Fibroblast of villous mesenchyme (primary cell): ENCODE data around the gene CSRP1. TPM values are rescaled to one million over a fixed set of nuclear protein-coding genes. Genes with fewer than 3 reads are reported as not detected.

Experiments used
- DNase-seq: peaks from one replicate; pipeline ENCODE4 v3.0.0-alpha.2; 2010; ENCODE audit warnings: low read depth
- H3K4me3 ChIP-seq: 2 replicates; pipeline ENCODE4 v1.5.1; 2011; ENCODE audit warnings: low read depth, mild to moderate bottlenecking, low read length
- total RNA-seq: library from RNA; depleted of rRNA; stranded (reverse); fragments of >200 nt; gene quantifications from 2 replicates; pipeline ENCODE4 v1.2.3, GENCODE V29; 2012
- TF ChIP-seq, protein P1 (sequence below): IDR thresholded peaks from 2 replicates; pipeline ENCODE4 v1.5.1; 2012; ENCODE audit warnings: low read depth, mild to moderate bottlenecking, low read length; ENCODE audit not compliant: insufficient read depth

CSRP1 gene
- total RNA-seq, 1 donor = 931 TPM

DNA sequence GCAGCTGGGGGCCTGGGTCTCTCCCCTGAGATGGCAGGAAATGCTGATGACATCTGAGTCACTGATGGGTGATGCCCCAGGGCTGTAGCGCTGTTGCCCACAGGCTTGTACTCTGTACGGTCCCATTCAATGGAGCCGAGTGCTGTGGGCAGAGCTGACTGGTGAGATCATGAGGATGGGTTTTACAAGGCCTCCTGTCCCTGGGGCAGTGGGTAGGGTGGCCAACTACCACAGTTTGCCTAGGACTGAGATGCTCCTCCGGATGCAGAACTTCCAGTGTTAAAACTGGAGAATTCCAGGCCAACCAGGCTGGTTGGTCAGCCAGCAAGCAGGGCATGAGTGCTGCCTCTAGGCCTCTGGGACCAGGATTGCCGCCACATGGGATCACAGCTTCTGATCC is 47.1 kb downstream of the CSRP1 start:
- TF ChIP-seq, protein P1, sequence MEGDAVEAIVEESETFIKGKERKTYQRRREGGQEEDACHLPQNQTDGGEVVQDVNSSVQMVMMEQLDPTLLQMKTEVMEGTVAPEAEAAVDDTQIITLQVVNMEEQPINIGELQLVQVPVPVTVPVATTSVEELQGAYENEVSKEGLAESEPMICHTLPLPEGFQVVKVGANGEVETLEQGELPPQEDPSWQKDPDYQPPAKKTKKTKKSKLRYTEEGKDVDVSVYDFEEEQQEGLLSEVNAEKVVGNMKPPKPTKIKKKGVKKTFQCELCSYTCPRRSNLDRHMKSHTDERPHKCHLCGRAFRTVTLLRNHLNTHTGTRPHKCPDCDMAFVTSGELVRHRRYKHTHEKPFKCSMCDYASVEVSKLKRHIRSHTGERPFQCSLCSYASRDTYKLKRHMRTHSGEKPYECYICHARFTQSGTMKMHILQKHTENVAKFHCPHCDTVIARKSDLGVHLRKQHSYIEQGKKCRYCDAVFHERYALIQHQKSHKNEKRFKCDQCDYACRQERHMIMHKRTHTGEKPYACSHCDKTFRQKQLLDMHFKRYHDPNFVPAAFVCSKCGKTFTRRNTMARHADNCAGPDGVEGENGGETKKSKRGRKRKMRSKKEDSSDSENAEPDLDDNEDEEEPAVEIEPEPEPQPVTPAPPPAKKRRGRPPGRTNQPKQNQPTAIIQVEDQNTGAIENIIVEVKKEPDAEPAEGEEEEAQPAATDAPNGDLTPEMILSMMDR = no peak
- H3K4me3 ChIP-seq = no peak overlapping the region
- DNase-seq = no peak

DNA sequence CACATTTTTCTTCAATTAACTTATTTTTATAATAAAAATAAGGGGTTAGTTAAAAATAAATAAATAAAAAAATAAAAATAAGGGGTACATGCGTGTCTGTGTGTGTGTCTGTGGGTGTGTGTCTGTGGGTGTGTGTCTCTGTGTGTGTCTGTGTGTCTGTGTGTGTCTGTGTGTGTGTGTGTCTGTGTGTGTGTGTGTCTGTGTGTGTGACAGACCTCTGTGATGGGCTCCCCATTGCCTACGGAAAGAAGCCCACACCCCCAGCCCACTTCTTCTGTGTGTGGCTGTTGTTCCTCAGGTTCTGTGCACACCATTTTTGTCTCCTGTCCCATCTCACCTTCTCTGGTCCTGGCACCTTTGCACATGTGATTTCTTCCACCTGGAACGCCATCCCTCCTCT is 47.9 kb downstream of the CSRP1 start:
- TF ChIP-seq, protein P1 = no peak
- no peak for DNase-seq
- no peak overlapping the region for H3K4me3 ChIP-seq

DNA sequence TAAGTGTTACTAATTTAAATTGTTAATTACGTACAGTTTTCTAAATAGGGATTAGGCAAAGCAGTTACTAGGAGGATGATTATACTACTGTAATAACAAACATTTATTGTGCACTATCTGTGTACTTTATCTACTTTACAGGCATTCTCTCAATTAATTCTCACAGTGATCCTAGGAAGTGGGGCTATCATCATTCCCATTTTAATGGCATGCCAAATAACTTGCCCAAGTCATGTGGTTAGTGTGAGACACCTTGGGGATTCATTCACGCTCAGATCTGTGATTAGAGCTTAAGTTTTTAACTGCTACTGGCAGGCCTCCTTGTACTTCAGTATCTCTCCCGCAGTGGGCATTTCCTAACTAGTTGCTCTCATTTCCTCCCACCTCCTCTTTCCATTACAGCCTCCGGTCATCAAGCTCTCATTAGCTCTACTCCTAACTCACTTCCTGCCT is 49.4 kb downstream of the CSRP1 start:
- no peak overlapping the region for H3K4me3 ChIP-seq
- TF ChIP-seq, protein P1 = no peak
- DNase-seq = peak; percentile 52

- H3K4me3 ChIP-seq = no peak overlapping the region
- DNase-seq = peak; percentile 95
- TF ChIP-seq, protein P1 = no peak
These were observed 50.2 kb downstream of the CSRP1 start for GRCh38 chr1:201456499-201457309.

GRCh38 chr1:201455098-201455497 is 51.8 kb downstream of the CSRP1 start:
- TF ChIP-seq, protein P1 = no peak
- H3K4me3 ChIP-seq = no peak overlapping the region

DNA sequence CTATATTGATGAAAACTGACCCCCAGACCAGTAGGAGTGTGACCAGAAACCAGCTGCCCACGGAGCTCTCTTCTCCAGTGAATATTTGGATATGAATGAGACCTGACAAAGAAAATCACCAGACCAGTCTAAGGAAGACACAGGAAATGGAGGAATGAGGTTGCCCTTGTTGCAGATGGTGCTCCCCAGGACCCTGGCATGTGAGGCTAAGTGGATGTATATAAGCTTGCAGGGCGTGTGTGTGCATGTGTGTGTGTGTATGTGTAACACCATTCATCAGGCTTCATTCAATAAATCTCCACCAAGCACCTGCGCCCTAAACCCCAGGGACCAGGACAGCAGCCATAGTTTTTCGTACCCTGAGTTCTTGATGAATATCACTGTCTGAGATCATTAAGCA is 52.3 kb downstream of the CSRP1 start:
- DNase-seq = no peak
- no peak overlapping the region for H3K4me3 ChIP-seq
- TF ChIP-seq, protein P1 = no peak

More at GRCh38 chr1:201455098-201455497, 51.8 kb downstream of the CSRP1 start:
- DNase-seq = no peak
